H9 (cell line): ENCODE results near the gene S1PR3. TPM values are rescaled to one million over a fixed set of nuclear protein-coding genes. Genes with fewer than 3 reads are reported as not detected.

Source experiments
- DNase-seq: peaks from one replicate; pipeline ENCODE4 v3.0.0-alpha.2; 2017
- H2AFZ ChIP-seq: one replicate; pipeline ENCODE4 v1.6.1; 2013; ENCODE audit warnings: mild to moderate bottlenecking, low read length, control low read depth, moderate library complexity
- H2AK5ac ChIP-seq: 2 replicates; pipeline ENCODE4 v1.6.1; 2013; ENCODE audit warnings: low read length, control low read depth, mixed read lengths; ENCODE audit not compliant: insufficient read length
- H2BK120ac ChIP-seq: one replicate; pipeline ENCODE4 v1.6.1; 2013; ENCODE audit warnings: low read depth, mild to moderate bottlenecking, low read length, control low read depth, inconsistent platforms; ENCODE audit not compliant: poor library complexity, severe bottlenecking
- H2BK12ac ChIP-seq: 2 replicates; pipeline ENCODE4 v1.6.1; 2013; ENCODE audit warnings: low read length, control low read depth, mixed read lengths, low read depth; ENCODE audit not compliant: insufficient read length
- H2BK15ac ChIP-seq: 2 replicates; pipeline ENCODE4 v1.6.1; 2013; ENCODE audit warnings: low read depth, low read length, control low read depth
- H2BK20ac ChIP-seq: one replicate; pipeline ENCODE4 v1.6.1; 2013; ENCODE audit warnings: low read depth, mild to moderate bottlenecking, low read length, control low read depth, inconsistent platforms; ENCODE audit not compliant: poor library complexity, severe bottlenecking
- H2BK5ac ChIP-seq: 2 replicates; pipeline ENCODE4 v1.6.1; 2013; ENCODE audit warnings: low read length, control low read depth, mixed read lengths; ENCODE audit not compliant: insufficient read length
- H3K14ac ChIP-seq: 2 replicates; pipeline ENCODE4 v1.6.1; 2013; ENCODE audit warnings: low read length, control low read depth; ENCODE audit not compliant: insufficient read depth
- H3K18ac ChIP-seq: 2 replicates; pipeline ENCODE4 v1.6.1; 2013; ENCODE audit warnings: low read depth, mild to moderate bottlenecking, mixed read lengths, low read length, control low read depth; ENCODE audit not compliant: insufficient read length
- H3K23ac ChIP-seq: 2 replicates; pipeline ENCODE4 v1.6.1; 2013; ENCODE audit warnings: low read length, control low read depth, mixed read lengths, low read depth; ENCODE audit not compliant: insufficient read length
- H3K23me2 ChIP-seq: 2 replicates; pipeline ENCODE4 v1.6.1; 2013; ENCODE audit warnings: low read depth, mild to moderate bottlenecking, mixed read lengths, low read length, control low read depth; ENCODE audit not compliant: insufficient read length, poor library complexity, severe bottlenecking
- H3K27ac ChIP-seq: 2 replicates; pipeline ENCODE4 v1.5.1; 2013; ENCODE audit warnings: low read length, control low read depth, mixed read lengths, low read depth; ENCODE audit not compliant: insufficient read length
- H3K27me3 ChIP-seq: 2 replicates; pipeline ENCODE4 v1.6.1; 2013; ENCODE audit warnings: low read length, control low read depth, inconsistent platforms; ENCODE audit not compliant: insufficient read depth
- H3K4ac ChIP-seq: 2 replicates; pipeline ENCODE4 v1.6.1; 2013; ENCODE audit warnings: low read depth, mild to moderate bottlenecking, control low read depth, inconsistent platforms, low read length, moderate library complexity
- H3K4me1 ChIP-seq: 2 replicates; pipeline ENCODE4 v1.6.1; 2013; ENCODE audit warnings: low read length, control low read depth, inconsistent platforms; ENCODE audit not compliant: insufficient read depth
- H3K4me2 ChIP-seq: 2 replicates; pipeline ENCODE4 v1.6.1; 2013; ENCODE audit warnings: low read length, control low read depth, mixed read lengths; ENCODE audit not compliant: insufficient read length, insufficient read depth
- H3K56ac ChIP-seq: 2 replicates; pipeline ENCODE4 v1.6.1; 2013; ENCODE audit warnings: low read depth, mild to moderate bottlenecking, mixed read lengths, low read length, control low read depth; ENCODE audit not compliant: insufficient read length
- H3K79me1 ChIP-seq: 2 replicates; pipeline ENCODE4 v1.6.1; 2013; ENCODE audit warnings: low read depth, mild to moderate bottlenecking, moderate library complexity, low read length, control low read depth, inconsistent platforms; ENCODE audit not compliant: insufficient read depth, poor library complexity, severe bottlenecking
- H3K79me2 ChIP-seq: 2 replicates; pipeline ENCODE4 v1.6.1; 2013; ENCODE audit warnings: low read length, control low read depth, inconsistent platforms; ENCODE audit not compliant: insufficient read depth
- H3K9ac ChIP-seq: 2 replicates; pipeline ENCODE4 v1.6.1; 2013; ENCODE audit warnings: low read length, control low read depth, mixed read lengths; ENCODE audit not compliant: insufficient read length; ENCODE audit errors: extremely low read depth
- H3K9me3 ChIP-seq: one replicate; pipeline ENCODE4 v1.6.1; 2013; ENCODE audit warnings: low read depth, low read length, inconsistent platforms; ENCODE audit not compliant: control insufficient read depth
- H3T11ph ChIP-seq: one replicate; pipeline ENCODE4 v1.6.1; 2013; ENCODE audit warnings: mild to moderate bottlenecking, low read length, control low read depth, inconsistent platforms
- H4K20me1 ChIP-seq: one replicate; pipeline ENCODE4 v1.6.1; 2013; ENCODE audit not compliant: control insufficient read depth, insufficient read length, insufficient read depth
- H4K5ac ChIP-seq: 2 replicates; pipeline ENCODE4 v1.6.1; 2013; ENCODE audit warnings: low read depth, mild to moderate bottlenecking, mixed read lengths, low read length, control low read depth; ENCODE audit not compliant: insufficient read length
- H4K8ac ChIP-seq: replicated peaks from 2 replicates; pipeline ENCODE4 v1.6.1; 2013; ENCODE audit warnings: low read length, control low read depth, mixed read lengths, low read depth; ENCODE audit not compliant: insufficient read length
- H4K91ac ChIP-seq: 2 replicates; pipeline ENCODE4 v1.6.1; 2013; ENCODE audit warnings: low read depth, mild to moderate bottlenecking, moderate library complexity, mixed read lengths, low read length, control low read depth; ENCODE audit not compliant: insufficient read length
- H3K27ac Mint-ChIP-seq, 3 experiments: 2 replicates in 2 of 3; 3 replicates in 1 of 3; pipeline ENCODE4 v1.8.0; 2020 to 2021; ENCODE audit warnings: mixed read lengths in 3 of 3, mild to moderate bottlenecking in 1 of 3, moderate library complexity in 1 of 3
- H3K27me3 Mint-ChIP-seq: 2 replicates; pipeline ENCODE4 v1.8.0; 2021; ENCODE audit warnings: low read depth, mild to moderate bottlenecking, moderate library complexity, mixed read lengths
- H3K36me3 Mint-ChIP-seq, 3 experiments: 2 replicates in 2 of 3; 3 replicates in 1 of 3; pipeline ENCODE4 v1.8.0; 2020 to 2021; ENCODE audit warnings: low read depth in 3 of 3, mixed read lengths in 3 of 3; ENCODE audit not compliant: insufficient read depth in 1 of 3
- H3K4me1 Mint-ChIP-seq, 2 experiments: 2 replicates each; pipeline ENCODE4 v1.8.0; 2020; ENCODE audit warnings: mixed read lengths in 2 of 2
- H3K4me3 Mint-ChIP-seq, 2 experiments: 2 replicates in 1 of 2; 3 replicates in 1 of 2; pipeline ENCODE4 v1.8.0; 2020 to 2021; ENCODE audit warnings: mild to moderate bottlenecking in 2 of 2, mixed read lengths in 2 of 2, moderate library complexity in 1 of 2
- H3K9me3 Mint-ChIP-seq, 2 experiments: 2 replicates in 1 of 2; 3 replicates in 1 of 2; pipeline ENCODE4 v1.8.0; 2020; ENCODE audit warnings: mild to moderate bottlenecking in 2 of 2, mixed read lengths in 2 of 2, moderate library complexity in 1 of 2
- CTCF ChIP-seq: fragments of 200-600 bp; sonication (generic); conservative IDR thresholded peaks from 3 replicates; pipeline ENCODE4 v1.8.0; 2021; ENCODE audit warnings: antibody characterized with exemption, mild to moderate bottlenecking
- WGBS: extraction: QIAGEN DNeasy Blood & Tissue Kit; methylation state at CpG from one replicate; pipeline ENCODE4 v1.1.7; 2013; ENCODE audit warnings: missing lambda C conversion rate, low lambda C conversion rate, mixed read lengths; ENCODE audit not compliant: insufficient read length; ENCODE audit errors: extremely low coverage; 5-methylcytosine and 5-hydroxymethylcytosine counted together
- total RNA-seq: library from RNA; stranded (reverse); gene quantifications from 2 replicates; pipeline ENCODE4 v1.2.1, GENCODE V29; 2021

Gene S1PR3
- total RNA-seq, 1 experiment from 2014 or later, result 3.3 TPM

DNA sequence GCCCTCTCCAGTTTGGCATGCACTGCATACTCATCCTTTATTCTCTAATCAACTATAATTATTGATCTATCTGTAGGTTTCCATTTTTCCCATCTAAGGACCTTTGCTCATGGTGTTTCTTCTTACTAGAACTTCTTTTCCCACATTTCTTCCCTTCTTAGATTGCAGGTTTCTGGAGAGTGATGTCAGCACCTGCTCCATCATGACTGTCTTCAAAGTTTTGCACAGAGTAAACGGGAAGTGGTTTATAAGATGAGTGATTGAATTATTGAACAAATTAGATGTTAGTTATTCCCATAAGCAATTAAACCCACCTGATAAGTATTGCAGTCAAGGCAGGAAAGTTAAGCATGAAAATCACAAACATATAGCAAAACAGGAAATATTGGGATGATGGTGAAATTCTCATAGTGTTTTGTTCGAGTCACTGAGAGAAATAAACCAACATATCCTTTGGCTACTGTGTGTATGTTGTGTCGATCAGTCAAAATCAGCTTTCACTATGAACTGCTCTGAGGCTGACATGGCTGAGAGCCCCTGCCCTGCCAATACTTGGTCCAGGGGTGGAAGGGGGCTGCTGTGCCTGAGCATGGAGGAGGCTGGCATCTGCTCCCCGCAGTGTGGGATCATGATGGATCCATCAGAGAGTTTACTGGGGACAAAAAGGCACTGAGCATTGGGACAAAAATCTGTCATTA, 45.5 kb upstream of the S1PR3 start:
- Mint-ChIP-seq H3K36me3 (no peaks in the 10 kb centered on the region; a peak in 1 of 7 replicates), H3K4me1 (peaks cover 8 to 16% of the 10 kb centered on the region in 2 experiments), H3K27ac (no peak overlapping the region), H3K4me3 (no peak overlapping the region), H3K27me3 (peaks cover 2% of the 10 kb centered on the region; the same call in 1 of the 2 replicates), H3K9me3 (peaks cover 0 to 2% of the 10 kb centered on the region in 2 experiments; a peak in 1 of 5 replicates)
- Histone ChIP-seq H3K56ac (no peak overlapping the region), H3K27ac (no peak overlapping the region), H3K9ac (no peak overlapping the region), H4K8ac (no peak overlapping the region), H4K5ac (no peak overlapping the region), H3K27me3 (no peaks in the 10 kb centered on the region), H2AK5ac (no peak overlapping the region), H3K18ac (no peak overlapping the region), H3T11ph (no peak overlapping the region), H3K14ac (no peak overlapping the region; the same call in 1 of the 2 replicates), H3K79me2 (no peaks in the 10 kb centered on the region), H4K91ac (no peak overlapping the region), H3K4ac (no peak overlapping the region), H2BK15ac (no peak overlapping the region), H2BK12ac (no peak overlapping the region), H3K23me2 (no peaks in the 10 kb centered on the region), H2BK20ac (no peak overlapping the region), H3K9me3 (no peaks in the 10 kb centered on the region), H3K23ac (no peak overlapping the region), H3K79me1 (no peaks in the 10 kb centered on the region), H3K4me1 (no peaks in the 10 kb centered on the region; the same call in 1 of the 2 replicates), H3K4me2 (no peak overlapping the region), H2BK5ac (no peak overlapping the region), H2AFZ (no peak overlapping the region), H4K20me1 (no peaks in the 10 kb centered on the region), H2BK120ac (no peak overlapping the region)
- TF ChIP-seq CTCF, result no peak
- no peak for DNase-seq
- no CpG with 5 or more reads among the region's 4 CpGs for WGBS
